Ecto neural progenitor cell (in vitro differentiated cells): ENCODE measurements around the gene CDR2.
"Not testable (repeated sequence)": the region's sequence is repeated elsewhere in the genome, so short reads cannot be mapped to it uniquely, and the experiment has no call there.

Experiments used
- DNase-seq: peaks from one replicate; pipeline ENCODE4 v3.0.0-alpha.2; 2018; ENCODE audit warnings: low spot score

The CDR2 gene

GRCh38 chr16:22375963-22376640 is 1.7 kb upstream of the CDR2 start:
- DNase-seq: no peak

- DNase-seq: no peak
These were observed 921 bp upstream of the CDR2 start for GRCh38 chr16:22375117-22375962.

- DNase-seq: peak; percentile 77
These were observed 633 bp downstream of the CDR2 start for GRCh38 chr16:22373662-22374310.

GRCh38 chr16:22372882-22373661 is 1.3 kb downstream of the CDR2 start:
- no peak for DNase-seq

GRCh38 chr16:22370038-22370820 is 4.2 kb downstream of the CDR2 start:
- no peak for DNase-seq

GRCh38 chr16:22369221-22369811 is 5.1 kb downstream of the CDR2 start:
- no peak for DNase-seq

GRCh38 chr16:22368200-22368826 is 6.1 kb downstream of the CDR2 start:
- not testable (repeated sequence) for DNase-seq

GRCh38 chr16:22366889-22367288 is 7.5 kb downstream of the CDR2 start:
- DNase-seq: no peak

- no peak for DNase-seq
These were observed 8.0 kb downstream of the CDR2 start for GRCh38 chr16:22366371-22366770.

GRCh38 chr16:22364241-22364640 is 10.2 kb downstream of the CDR2 start:
- DNase-seq: no peak

- no peak for DNase-seq
These were observed 13.3 kb downstream of the CDR2 start for GRCh38 chr16:22360963-22361659.

GRCh38 chr16:22359679-22360078 is 14.7 kb downstream of the CDR2 start:
- no peak for DNase-seq

- no peak for DNase-seq
These were observed 16.4 kb downstream of the CDR2 start for GRCh38 chr16:22358000-22358399.

- DNase-seq: no peak
These were observed 16.8 kb downstream of the CDR2 start for GRCh38 chr16:22357635-22357971.

- no peak for DNase-seq
These were observed 17.3 kb downstream of the CDR2 start for GRCh38 chr16:22356930-22357634.

GRCh38 chr16:22355487-22355908 is 18.9 kb downstream of the CDR2 start:
- no peak for DNase-seq

GRCh38 chr16:22353933-22354541 is 20.4 kb downstream of the CDR2 start:
- no peak for DNase-seq

GRCh38 chr16:22353191-22353919 is 21.1 kb downstream of the CDR2 start:
- DNase-seq: no peak
